ENCODE results near the gene DFFB. TPM values are rescaled to one million over a fixed set of nuclear protein-coding genes. Genes with fewer than 3 reads are reported as not detected.
A peak's percentile ranks its signal among the peaks of the same experiment; 100 is the strongest.

Gene DFFB
- total and polyA plus RNA-seq, 10 donors = 6.3 to 13.8 (median 10.3) TPM

- intact Hi-C loops (cut with DNase I; ENCODE audit: low total_unique reads) = no loop called here
- Histone ChIP-seq H3K36me3 (peaks cover 0 to 8% (median 0%) of the 10 kb centered on the region in 6 donors), H3K9me3 (no peaks in the 10 kb centered on the region), H3K4me1 (peaks cover 12 to 35% (median 30%) of the 10 kb centered on the region in 6 donors), H3K27me3 (replicated peaks in 1 of 7) (no peaks in the 10 kb centered on the region), H3K27ac (peak overlapping the region; percentile 74 to 92 (median 86)), H3K4me3 (peak overlapping the region; percentile 68 to 98 (median 86))
- TF ChIP-seq POLR2A (IDR thresholded peaks at IDR 0.05) (no peak), CTCF (IDR thresholded peaks at IDR 0.05 in 8 of 11, conservative IDR thresholded peaks at IDR 0.05 in 3 of 11) (no peak), POLR2AphosphoS5 (IDR thresholded peaks at IDR 0.05) (no peak)
- DNase-seq = no peak
- 8 to 21% (median 12%) methylated on average over 3 to 21 of the region's 21 CpGs for WGBS, 5 donors
Measured at GRCh38 chr1:3857791-3858129, 484 bp downstream of the DFFB start.

- peaks cover 0 to 12% (median 0%) of the 10 kb centered on the region in 6 donors for H3K36me3 ChIP-seq
- H3K4me3 ChIP-seq = peak overlapping the region in 7 of 8 donors; percentile 68 to 98 (median 87)
- TF ChIP-seq POLR2A (IDR thresholded peaks at IDR 0.05) (no peak), CTCF (IDR thresholded peaks at IDR 0.05 in 8 of 11, conservative IDR thresholded peaks at IDR 0.05 in 3 of 11) (no peak), POLR2AphosphoS5 (IDR thresholded peaks at IDR 0.05) (no peak)
- H3K27me3 ChIP-seq (replicated peaks in 1 of 7) = no peaks in the 10 kb centered on the region
- DNase-seq = peak; percentile 82
- H3K27ac ChIP-seq = peak overlapping the region in 2 of 8 donors; percentile 89 to 92
- 72 to 77% (median 75%) methylated on average over 25 to 34 of the region's 34 CpGs for WGBS, 5 donors
- peaks cover 12 to 35% (median 30%) of the 10 kb centered on the region in 6 donors for H3K4me1 ChIP-seq
- intact Hi-C loops (cut with DNase I; ENCODE audit: low total_unique reads) = no loop called here
- H3K9me3 ChIP-seq = no peaks in the 10 kb centered on the region
Measured at GRCh38 chr1:3858231-3858981, 1.1 kb downstream of the DFFB start.

GRCh38 chr1:3863231-3863935, 6.1 kb downstream of the DFFB start:
- intact Hi-C loops (cut with DNase I; ENCODE audit: low total_unique reads) = no loop called here

More at GRCh38 chr1:3863231-3863935, 6.1 kb downstream of the DFFB start:
- no peaks in the 10 kb centered on the region for H3K27me3 ChIP-seq (replicated peaks in 1 of 7)
- no peak for DNase-seq
- no peak overlapping the region for H3K27ac ChIP-seq
- WGBS, 5 donors = 80 to 88% (median 84%) methylated on average over 12 of the region's 12 CpGs
- H3K36me3 ChIP-seq = peaks cover 0 to 52% (median 17%) of the 10 kb centered on the region in 6 donors
- peaks cover 2 to 13% (median 6%) of the 10 kb centered on the region in 6 donors for H3K4me1 ChIP-seq
- TF ChIP-seq POLR2AphosphoS5 (IDR thresholded peaks at IDR 0.05) (no peak), CTCF (IDR thresholded peaks at IDR 0.05 in 8 of 11, conservative IDR thresholded peaks at IDR 0.05 in 3 of 11) (no peak), POLR2A (IDR thresholded peaks at IDR 0.05) (no peak)
- no peaks in the 10 kb centered on the region for H3K9me3 ChIP-seq
- no peak overlapping the region for H3K4me3 ChIP-seq
